ENCODE measurements around the gene MANF.

The MANF gene

GRCh38 chr3:51371943-51372557, 13.0 kb upstream of the MANF start:
- peak; percentile 89 for DNase-seq (ENCODE audit: low read depth)
- H3K4me3 ChIP-seq (replicated peaks; ENCODE audit: low read depth, low read length), result no peak overlapping the region
- TF ChIP-seq CTCF (IDR thresholded peaks at IDR 0.05; ENCODE audit: low read length, missing control alignments), result peak; percentile 82

- DNase-seq (ENCODE audit: low read depth), result no peak
- no peak for TF ChIP-seq CTCF (IDR thresholded peaks at IDR 0.05; ENCODE audit: low read length, missing control alignments)
- H3K4me3 ChIP-seq (replicated peaks; ENCODE audit: low read depth, low read length), result no peak overlapping the region
Observed at GRCh38 chr3:51373658-51374421, 11.3 kb upstream of the MANF start.

- no peak for DNase-seq (ENCODE audit: low read depth)
- no peak overlapping the region for H3K4me3 ChIP-seq (replicated peaks; ENCODE audit: low read depth, low read length)
- no peak for TF ChIP-seq CTCF (IDR thresholded peaks at IDR 0.05; ENCODE audit: low read length, missing control alignments)
Observed at GRCh38 chr3:51374456-51374855, 10.6 kb upstream of the MANF start.

- no peak for TF ChIP-seq CTCF (IDR thresholded peaks at IDR 0.05; ENCODE audit: low read length, missing control alignments)
- H3K4me3 ChIP-seq (replicated peaks; ENCODE audit: low read depth, low read length), result no peak overlapping the region
- no peak for DNase-seq (ENCODE audit: low read depth)
Observed at GRCh38 chr3:51375136-51375535, 10.0 kb upstream of the MANF start.

GRCh38 chr3:51375571-51375970, 9.5 kb upstream of the MANF start:
- no peak for DNase-seq (ENCODE audit: low read depth)
- no peak for TF ChIP-seq CTCF (IDR thresholded peaks at IDR 0.05; ENCODE audit: low read length, missing control alignments)
- no peak overlapping the region for H3K4me3 ChIP-seq (replicated peaks; ENCODE audit: low read depth, low read length)

- DNase-seq (ENCODE audit: low read depth), result no peak
- no peak for TF ChIP-seq CTCF (IDR thresholded peaks at IDR 0.05; ENCODE audit: low read length, missing control alignments)
- H3K4me3 ChIP-seq (replicated peaks; ENCODE audit: low read depth, low read length), result no peak overlapping the region
Observed at GRCh38 chr3:51378065-51378464, 7.0 kb upstream of the MANF start.

- DNase-seq (ENCODE audit: low read depth), result no peak
- no peak overlapping the region for H3K4me3 ChIP-seq (replicated peaks; ENCODE audit: low read depth, low read length)
- no peak for TF ChIP-seq CTCF (IDR thresholded peaks at IDR 0.05; ENCODE audit: low read length, missing control alignments)
Observed at GRCh38 chr3:51378726-51379125, 6.4 kb upstream of the MANF start.
